SW480 (cell line): ENCODE results near the gene MRM2.

Experiments used
- DNase-seq: peaks from one replicate; pipeline ENCODE4 v3.0.0-alpha.2; 2016; ENCODE audit warnings: low spot score

Gene MRM2

DNA sequence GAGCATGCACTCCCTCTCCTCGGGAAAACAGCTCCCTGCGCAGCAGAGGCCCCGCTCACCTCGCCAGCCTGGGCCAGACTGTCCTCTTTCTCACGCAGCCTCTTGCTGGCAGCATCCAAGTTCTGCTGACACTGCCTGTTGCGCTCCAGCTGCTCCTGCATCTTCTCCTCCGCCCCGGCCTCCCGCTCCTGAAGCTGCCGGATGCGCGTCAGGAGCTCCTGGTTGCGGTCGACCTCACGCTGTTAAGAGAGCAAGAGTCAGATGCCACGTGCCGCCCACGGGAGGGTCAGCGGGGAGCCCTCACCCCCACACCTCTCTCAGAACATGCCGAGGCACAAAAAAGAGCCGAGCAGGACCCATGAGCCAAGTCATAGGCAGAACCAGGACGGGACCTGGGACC, 19.5 kb downstream of the MRM2 start:
- no peak for DNase-seq

DNA sequence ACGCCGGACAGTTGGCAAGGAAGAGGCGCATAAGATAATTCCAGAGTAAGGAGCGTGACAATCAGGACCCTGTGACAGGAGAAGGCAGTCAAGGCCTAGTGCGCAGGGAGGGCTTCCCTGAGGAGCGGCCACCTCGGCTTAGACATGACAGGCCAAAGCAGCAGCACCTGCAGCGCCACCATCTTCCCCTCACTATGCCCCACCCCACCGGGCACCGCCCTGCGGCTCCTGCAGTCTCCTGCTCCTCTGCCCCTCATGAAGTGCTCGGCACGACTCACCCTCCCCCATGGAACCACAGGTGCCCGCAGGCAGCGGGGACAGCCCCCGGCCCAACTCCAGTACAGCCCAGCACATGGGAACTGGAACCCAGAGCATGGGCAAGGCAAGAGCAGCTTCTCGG, 21.1 kb downstream of the MRM2 start:
- DNase-seq = no peak

DNA sequence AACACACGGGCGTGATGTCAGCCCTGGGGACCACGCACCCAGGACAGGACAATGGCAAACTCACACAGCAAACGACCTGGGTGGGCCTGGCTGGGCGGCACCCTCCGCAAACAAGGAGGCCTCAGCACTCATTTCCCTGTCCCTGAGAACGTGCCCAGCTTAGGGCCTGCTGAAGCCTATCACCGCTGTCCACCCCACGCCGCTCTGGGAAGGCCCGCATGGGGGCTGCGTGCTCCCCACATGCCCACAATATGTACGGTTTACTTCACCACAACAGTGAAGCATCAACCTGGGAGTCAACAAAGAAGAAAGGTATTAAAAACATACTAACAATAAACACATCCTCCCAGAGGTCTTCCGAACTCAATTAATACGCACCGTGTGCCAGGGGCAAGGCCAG, 21.5 kb downstream of the MRM2 start:
- DNase-seq = no peak

DNA sequence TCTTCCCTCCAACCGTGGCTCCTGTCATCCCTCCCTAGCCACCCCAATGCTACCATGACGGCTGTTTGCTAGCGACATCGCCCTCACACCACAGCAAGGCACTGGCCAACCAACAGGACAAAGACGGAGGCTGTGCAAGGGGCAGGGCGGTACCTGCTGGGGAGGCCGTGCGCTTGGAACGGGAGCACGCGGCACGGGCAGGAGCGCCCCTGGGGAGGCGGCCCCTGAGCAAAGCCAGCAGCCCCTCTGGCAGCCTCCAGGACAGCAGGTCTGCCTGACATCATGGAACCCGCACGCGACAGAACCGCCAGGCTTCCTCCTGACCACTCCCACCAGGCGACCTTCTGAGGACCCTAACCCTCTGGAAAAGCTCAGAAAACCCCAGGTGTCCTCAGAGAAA, 22.0 kb downstream of the MRM2 start:
- no peak for DNase-seq

DNA sequence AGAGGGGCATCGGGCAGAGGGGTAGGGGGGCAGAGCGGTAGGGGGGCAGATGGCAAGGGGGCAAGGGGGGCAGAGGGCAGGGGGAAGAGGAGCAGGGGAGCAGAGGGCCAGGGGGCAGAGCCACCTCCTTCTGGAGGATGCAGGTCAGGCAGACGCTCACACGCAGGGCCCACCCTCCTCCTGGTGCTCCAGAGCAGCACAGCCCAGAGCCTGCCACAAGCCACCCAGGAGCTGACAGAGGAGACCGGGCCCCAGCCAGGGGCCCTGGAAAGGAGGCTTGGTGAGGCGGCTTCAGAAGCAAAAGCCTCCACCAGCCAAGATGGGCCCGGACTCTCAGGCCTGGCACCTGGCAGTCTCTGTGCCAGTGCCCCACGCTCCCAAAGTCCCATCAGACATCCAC, 22.4 kb downstream of the MRM2 start:
- no peak for DNase-seq

DNA sequence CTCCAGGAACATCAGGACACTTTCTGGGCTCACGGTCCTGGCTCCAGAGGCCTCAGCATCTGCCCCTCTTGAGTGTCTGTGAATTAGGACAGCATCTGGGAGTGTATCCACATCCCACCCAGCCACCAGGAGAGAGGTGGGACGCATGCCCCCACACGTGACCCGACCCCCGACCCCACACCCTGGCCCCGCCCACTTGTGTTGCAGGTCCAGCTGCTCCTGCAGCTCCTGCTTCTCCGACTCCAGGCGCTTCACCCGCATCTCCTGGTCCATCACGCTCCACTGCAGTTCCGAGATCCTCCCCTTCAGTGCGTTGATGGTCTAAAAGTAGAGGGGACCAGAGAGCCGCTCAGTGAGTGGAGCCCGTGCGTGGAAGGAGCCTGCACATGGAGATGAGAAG, 22.9 kb downstream of the MRM2 start:
- no peak for DNase-seq

DNA sequence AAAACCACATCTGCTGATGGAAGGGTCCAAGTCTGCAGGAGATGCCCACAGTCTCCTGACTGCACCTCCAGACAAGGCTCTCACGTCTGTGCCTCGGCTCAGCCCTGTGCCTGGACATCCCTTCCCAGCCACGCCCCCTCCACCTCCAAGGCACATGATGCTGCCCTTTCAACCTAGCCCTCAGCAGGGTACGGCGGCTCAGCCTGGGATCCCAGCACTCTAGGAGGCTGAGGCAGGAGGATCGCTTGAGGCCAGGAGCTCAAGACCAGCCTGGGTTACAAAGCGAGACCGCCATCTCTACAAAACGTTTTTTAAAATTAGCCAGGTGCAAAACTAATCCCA, 23.6 kb downstream of the MRM2 start:
- no peak for DNase-seq

DNA sequence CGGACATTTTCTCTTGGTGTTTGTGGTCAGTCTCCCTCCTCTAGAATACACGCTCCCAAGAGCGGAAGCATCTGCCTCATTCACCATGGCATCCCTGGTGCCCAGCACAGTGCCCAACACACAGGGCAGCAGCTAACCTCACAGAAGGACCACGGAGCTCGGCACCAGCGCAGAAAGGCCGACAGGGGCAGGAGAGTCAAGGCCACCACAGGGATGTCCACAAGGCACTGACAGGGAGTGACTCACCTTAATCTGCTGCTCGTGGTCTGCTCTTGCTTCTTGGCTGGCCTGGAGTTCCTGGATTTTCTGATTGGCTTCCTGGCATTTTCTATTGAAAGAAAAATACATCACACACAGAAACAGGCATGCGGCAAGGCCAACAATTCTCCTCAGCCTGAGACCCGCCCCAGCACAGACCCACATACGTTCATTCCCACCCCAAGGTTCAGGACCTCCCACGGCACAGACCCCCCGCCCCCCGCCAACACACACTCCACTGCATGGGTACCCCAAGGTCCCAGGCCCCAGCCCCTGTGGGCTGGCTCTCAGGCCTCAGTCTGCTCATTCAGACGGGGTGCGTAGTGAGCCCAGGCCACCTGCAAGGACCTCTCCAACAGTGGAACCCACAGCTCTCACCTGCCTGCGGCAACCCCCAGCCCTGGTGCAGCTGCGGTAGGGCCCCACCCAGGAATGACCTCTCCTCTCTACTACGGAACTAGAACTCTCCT, 24.1 kb downstream of the MRM2 start:
- DNase-seq = no peak

DNA sequence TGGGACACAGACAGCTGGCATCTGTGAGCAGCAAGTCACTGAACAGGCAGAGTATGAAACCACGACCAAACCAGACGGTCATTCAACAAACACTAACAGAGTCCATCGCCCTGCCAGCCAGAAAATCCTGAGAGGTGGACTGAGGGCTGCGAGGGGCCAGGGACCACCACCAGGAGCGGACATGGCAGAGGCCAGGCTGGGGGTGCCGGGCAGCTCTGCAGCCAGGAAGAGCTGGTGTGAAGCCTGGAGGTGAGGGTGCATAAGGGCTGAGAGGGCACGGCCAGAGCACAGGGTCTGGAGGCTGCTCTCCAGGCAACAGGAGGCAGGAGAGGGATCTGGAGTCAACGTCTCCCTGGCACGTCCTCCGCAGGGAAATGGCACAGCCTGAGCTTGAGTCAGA, 24.8 kb downstream of the MRM2 start:
- DNase-seq = no peak

DNA sequence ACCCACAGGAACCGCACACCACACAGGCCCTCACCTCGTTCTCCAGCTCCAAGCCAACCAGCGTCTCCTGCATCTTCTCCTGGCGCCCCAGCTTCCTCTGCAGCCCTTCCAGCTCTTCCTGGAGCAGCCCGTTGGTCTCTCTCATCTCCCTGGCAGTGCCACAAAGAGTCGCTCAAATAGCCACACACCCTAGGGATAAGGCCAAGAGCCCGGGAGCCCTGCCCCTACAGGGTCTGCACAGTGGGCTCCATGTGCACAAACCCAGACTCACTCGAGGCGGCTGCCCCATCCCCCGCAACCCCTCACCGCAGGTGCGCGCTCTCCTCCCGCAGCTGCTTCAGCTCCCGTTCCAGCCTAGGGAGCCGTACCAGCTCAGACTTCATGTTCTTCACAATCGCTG, 26.2 kb downstream of the MRM2 start:
- DNase-seq = no peak

DNA sequence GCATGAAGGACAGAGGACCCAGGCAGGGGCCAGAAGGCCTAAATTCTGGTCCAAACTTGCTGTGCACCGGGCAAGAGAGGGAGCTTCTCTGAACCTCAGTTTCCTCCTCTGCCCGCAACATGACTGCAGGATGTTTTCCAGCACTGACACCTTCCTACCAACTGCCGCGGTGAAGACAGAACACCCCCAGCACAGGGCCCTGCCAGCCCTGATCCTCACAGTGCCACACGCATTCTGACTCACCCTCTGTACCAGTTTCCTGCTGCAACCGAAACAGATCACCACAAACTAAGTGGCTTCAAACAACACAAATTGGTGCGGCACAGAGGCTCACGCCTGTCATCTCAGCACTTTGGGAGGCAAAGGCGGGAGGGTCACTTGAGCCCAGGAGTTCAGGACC, 27.4 kb downstream of the MRM2 start:
- no peak for DNase-seq

DNA sequence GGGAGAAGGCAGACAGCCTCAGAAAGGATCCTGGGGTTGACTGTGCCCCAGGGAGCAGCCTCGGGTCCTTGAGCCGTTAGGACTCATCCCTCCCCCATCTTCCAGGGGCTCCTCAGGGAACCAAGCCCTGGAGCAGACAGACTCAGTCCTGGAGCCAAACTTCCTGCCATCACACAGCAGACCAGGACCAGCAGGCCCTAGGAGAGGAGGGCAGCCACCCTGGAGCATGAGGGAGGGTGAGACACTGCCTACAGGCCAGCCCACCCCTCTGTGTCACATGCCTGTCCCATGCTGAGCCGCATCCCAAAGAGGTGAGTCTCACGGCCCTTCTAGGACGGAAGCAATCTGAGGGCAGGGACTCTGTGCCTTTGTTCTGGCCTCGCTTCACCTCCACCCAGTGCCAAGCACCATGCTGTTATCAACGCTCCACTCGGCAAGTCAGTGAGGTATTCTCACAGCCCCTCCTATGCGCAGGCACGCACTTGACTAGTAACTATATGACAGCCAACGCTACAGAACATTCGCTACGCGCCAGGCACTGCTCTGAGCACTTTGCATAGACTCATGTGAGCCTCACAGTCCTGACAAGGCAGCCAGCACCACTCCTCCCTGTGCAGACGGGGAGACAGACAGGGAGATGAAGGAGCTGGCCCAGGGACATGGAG, 28.3 kb downstream of the MRM2 start:
- no peak for DNase-seq

DNA sequence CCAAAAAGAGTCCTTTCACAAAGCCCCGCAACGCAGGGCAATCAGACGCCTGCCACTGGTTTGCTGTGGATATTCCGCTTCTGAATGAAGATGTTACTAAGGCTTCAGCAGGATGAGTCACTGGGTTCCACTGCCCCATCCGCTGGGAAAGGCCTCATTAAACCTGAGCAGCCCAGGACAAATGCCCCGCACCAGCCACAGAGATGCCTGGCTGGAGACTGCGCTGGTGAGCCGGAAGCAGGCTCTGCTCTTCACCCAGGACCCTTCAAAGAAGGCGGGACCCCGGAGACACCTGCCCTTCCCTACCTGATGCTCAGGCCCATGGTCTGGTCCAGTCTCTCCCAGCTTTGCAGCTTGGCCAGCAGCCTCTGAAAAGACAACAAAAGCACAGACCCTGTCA, 29.1 kb downstream of the MRM2 start:
- DNase-seq = no peak

DNA sequence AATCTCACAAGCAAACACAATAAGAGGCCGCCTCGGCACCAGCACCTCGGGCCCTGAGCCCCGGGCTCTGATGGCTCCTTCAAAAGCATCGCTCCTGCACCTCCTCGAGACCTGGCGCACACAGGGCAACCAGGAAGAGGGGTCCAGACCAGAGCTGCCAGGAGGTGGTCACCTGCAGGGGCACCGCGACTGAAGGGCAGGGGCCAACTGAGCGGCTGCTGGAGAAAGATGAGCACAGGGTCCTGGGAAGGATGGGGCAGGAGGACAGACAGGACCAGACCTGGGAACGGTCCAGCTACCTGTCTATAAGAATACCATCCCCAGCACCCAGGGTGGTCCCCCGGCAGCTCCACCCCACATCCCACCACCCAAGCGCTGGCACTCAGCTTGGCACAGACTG, 30.1 kb downstream of the MRM2 start:
- no peak for DNase-seq

DNA sequence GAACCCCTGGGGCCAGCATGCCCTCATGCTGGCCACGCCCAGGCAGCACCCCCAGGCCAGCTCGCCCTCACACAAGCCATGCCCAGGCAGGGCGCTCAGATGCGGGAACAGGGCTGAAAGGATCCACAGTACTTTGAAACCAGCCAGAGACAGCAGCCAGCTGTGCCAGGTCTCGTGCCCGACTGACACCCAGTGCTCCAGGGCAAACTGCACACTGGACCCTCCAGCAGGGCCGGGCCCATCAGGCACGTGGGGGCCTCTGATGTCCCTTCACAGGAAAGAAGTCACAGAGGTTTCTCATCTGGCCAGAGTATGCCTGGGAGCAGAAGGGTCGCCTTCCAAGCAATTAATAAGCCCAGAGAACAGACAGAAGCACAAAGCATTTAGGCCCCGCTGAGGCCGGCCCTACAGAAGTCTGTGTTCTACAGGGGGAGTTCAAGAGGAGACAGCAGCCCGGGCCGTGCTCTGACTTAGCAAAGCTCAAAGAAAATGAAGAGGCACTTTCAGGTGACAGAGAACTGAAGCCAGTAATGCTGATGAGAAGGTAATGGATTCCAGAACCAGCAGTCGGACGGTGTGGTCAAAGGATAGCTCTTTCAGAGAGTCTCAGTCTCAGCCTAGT, 30.6 kb downstream of the MRM2 start:
- no peak for DNase-seq

DNA sequence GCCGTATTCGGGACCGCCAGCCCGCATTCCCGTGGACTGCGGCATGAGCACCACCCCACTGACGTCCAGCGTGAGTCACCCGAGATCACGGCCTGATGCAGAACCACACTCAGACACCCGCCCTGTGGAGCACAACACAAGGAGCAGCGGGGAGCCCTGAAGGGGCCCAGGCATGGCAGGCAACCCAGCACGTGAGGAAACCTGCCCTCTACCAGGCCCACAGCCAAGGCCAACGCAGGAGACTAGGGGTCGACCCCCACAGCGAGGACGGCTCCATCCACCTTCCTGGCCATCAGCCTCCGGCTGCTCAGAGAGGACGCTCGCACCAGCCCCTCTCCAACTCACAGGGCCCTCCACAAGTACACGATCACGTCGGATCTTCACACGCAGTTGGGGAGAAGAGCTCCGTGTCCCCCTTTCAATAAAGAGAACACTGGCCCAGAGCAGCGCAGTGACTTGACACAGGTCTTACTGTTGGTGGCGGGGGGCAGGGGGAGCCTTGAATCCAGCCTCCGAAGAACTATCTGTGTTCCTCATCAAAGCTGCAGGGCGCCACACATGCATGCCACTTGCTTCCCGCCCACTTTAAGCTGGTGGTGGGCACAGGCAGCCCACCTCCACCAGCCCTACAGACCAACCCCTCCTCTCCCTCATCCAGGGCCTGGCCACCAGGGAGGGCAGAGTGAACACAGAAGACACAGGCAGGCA, 31.3 kb downstream of the MRM2 start:
- DNase-seq = no peak

DNA sequence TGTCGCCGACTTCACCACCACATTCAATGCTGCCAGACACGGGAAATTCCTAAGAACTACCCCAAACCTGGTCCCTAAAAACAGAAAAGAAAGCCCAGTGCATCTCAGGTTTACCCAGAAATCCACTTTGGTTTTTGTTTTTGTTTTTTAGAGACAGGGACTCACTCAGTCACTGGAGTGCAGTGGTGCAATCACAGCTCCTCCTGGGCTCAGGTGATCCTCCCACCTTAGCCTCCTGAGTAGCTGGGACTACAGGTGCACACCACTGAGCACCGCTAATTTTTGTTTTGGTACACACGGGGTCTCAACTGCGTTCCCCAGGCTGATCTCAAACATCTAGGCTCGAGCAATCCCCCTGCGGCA, 32.1 kb downstream of the MRM2 start:
- no peak for DNase-seq

DNA sequence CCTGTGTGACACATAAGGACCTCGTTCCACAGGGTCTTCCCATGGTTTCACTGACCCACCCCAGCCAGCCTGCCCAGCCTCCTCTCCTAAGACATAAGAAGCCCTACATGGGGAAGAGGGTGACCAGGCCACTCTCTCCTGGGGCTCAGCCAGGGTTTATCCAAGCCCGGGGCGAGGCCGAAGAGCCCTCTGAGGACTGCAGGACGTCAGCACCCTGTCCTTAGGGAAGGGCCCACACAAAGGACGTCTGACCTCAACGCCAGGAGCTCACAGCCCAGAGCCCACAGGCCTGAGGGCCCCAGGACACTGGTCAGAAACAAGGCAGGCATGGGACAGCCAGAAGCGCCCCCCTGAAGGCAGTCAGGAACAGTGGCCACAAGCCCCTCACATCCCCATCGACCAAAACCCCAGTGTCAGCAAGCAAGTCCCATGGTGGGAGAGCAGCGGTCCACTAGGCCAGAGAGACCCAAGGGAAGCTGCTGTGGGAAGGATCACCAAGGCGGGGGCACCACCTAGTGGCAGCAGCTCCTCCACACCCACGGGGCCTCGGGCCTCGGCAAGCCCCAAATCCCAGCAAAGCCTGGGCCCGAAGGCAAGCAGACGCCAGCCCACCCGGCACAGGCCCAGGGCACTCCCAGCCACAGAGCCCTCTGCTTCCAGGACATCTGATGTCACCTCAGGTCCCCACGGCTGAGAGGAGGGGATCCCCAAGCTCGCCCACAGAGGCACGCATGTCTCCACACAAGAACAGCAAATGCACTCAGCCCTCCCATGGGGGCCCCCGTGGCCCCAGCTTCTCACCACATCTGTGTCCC, 32.7 kb downstream of the MRM2 start:
- peak; percentile 27 for DNase-seq

DNA sequence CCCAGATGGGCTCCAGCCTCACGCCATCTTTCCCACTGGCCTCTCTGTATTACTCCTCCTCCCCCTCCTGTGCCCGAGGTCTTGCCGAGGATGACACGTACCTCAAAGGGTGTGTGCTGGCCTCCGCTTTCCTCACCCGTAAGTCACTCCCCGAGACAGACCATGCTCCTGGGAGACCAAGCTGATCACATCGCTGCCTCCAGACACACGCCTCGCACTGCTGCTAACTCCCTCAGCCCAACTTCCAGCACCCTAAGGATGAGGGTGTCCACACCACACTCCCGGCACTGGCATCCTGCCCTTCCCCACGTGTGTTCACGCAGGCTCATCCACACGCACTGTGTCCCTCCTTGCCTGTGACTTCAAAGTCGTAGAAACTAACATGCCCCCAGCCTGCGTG, 33.3 kb downstream of the MRM2 start:
- DNase-seq = no peak

DNA sequence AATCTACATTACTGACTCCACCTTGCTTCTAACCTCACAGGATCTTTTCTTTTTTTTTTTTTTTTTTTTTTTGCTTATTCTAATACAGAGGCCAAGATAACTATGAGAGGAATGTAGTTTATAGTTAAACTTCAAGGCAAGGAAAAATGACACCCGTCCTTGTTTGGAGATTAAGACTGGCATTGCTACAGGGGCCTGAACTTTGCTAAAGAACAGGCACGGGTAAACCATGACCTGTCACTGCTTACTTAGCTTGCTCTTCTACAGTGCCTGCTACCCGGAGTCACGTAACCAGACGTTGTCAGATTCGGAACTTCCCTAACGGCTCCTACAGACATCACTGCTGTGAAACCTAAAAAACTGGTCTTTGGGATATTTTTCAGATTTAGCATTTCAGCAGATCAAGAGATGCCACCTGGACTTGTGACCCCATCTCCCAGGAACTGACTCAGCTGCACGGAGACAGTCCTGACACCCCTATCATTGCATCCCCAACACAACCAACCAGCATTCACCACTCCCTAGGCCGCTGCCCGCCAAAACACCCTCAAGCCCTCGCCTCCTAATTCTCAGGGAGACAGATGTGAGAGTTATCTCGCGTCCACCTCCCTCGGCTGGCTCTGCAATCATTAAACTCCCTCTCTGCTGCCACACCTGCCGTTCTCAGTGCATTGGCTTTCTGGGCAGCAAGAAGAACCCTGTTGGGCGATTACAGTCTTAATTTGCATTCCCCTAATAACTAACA, 36.8 kb downstream of the MRM2 start:
- DNase-seq = no peak

DNA sequence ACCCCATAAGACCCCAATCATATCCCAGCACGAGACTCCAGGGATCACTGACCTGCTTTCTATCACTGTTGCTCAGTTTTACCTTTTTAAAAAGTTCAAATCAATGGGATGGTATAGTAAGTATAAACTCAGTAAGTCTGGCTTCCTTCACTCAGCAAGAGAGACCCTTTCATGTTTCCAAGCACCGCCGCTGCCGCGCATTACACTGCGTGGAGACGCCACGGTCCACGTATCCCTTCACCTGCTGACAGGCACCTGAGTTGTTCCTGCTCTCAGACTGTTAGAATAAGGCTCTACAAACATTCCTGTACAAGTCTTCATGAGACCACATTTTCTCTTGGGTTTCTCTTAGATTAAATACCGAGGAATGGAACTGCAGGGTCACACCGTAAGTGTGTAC, 37.6 kb downstream of the MRM2 start:
- DNase-seq = no peak
